Neural crest cell (in vitro differentiated cells): ENCODE results near the gene CDH24. TPM values are rescaled to one million over a fixed set of nuclear protein-coding genes. Genes with fewer than 3 reads are reported as not detected.

Experiments
- DNase-seq: peaks from one replicate; pipeline ENCODE4 v3.0.0; 2021; ENCODE audit warnings: low read depth, mixed read lengths, low spot score
- H3K27ac Mint-ChIP-seq: one replicate; pipeline ENCODE4 v1.8.0; 2021; ENCODE audit warnings: mild to moderate bottlenecking, mixed read lengths; ENCODE audit not compliant: unreplicated experiment
- H3K27me3 Mint-ChIP-seq: 2 replicates; pipeline ENCODE4 v1.8.0; 2021; ENCODE audit warnings: low read depth, mild to moderate bottlenecking, mixed read lengths
- H3K36me3 Mint-ChIP-seq: 2 replicates; pipeline ENCODE4 v1.8.0; 2021; ENCODE audit warnings: low read depth, mild to moderate bottlenecking, mixed read lengths
- H3K4me1 Mint-ChIP-seq: 2 replicates; pipeline ENCODE4 v1.8.0; 2021; ENCODE audit warnings: mixed read lengths
- H3K4me3 Mint-ChIP-seq: one replicate; pipeline ENCODE4 v1.8.0; 2021; ENCODE audit warnings: mild to moderate bottlenecking, mixed read lengths
- H3K9me3 Mint-ChIP-seq: 2 replicates; pipeline ENCODE4 v1.8.0; 2021; ENCODE audit warnings: mixed read lengths
- total RNA-seq: library from RNA; stranded (reverse); gene quantifications from 2 replicates; pipeline ENCODE4 v1.2.1, GENCODE V29; 2021
- TF ChIP-seq, protein P1 (sequence below): fragments of 200-600 bp; sonication (generic); conservative IDR thresholded peaks from 2 replicates; pipeline ENCODE4 v1.5.0; 2021; ENCODE audit warnings: antibody characterized with exemption, mild to moderate bottlenecking

The CDH24 gene
- total RNA-seq, 1 donor from 2014 or later: 37.2 TPM

DNA sequence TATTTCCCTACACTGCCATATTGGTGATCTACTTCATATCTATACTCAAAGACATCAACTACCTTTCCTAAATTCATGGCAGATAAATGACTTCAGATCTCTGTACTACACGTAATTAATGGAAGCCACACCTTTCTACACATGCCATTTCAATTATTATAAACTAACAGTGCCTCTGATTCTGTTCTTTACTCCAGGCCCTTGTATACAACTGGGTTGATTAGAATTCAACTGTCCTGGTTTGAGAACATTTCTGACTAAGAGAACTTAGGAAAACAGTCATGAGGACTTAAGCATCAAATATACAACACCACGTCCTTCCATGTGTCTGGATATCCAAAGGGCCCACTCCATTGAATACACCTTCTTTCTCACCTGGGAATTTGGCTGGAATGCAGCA lies 35.8 kb upstream of the CDH24 start:
- H3K4me3 Mint-ChIP-seq: peak overlapping the region; percentile 70
- DNase-seq: no peak
- peaks cover 9% of the 10 kb centered on the region for H3K36me3 Mint-ChIP-seq
- TF ChIP-seq, protein P1, sequence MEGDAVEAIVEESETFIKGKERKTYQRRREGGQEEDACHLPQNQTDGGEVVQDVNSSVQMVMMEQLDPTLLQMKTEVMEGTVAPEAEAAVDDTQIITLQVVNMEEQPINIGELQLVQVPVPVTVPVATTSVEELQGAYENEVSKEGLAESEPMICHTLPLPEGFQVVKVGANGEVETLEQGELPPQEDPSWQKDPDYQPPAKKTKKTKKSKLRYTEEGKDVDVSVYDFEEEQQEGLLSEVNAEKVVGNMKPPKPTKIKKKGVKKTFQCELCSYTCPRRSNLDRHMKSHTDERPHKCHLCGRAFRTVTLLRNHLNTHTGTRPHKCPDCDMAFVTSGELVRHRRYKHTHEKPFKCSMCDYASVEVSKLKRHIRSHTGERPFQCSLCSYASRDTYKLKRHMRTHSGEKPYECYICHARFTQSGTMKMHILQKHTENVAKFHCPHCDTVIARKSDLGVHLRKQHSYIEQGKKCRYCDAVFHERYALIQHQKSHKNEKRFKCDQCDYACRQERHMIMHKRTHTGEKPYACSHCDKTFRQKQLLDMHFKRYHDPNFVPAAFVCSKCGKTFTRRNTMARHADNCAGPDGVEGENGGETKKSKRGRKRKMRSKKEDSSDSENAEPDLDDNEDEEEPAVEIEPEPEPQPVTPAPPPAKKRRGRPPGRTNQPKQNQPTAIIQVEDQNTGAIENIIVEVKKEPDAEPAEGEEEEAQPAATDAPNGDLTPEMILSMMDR: no peak
- no peaks in the 10 kb centered on the region for H3K27me3 Mint-ChIP-seq
- H3K9me3 Mint-ChIP-seq: no peaks in the 10 kb centered on the region
- peaks cover 15% of the 10 kb centered on the region for H3K4me1 Mint-ChIP-seq
- H3K27ac Mint-ChIP-seq: peak overlapping the region; percentile 13

DNA sequence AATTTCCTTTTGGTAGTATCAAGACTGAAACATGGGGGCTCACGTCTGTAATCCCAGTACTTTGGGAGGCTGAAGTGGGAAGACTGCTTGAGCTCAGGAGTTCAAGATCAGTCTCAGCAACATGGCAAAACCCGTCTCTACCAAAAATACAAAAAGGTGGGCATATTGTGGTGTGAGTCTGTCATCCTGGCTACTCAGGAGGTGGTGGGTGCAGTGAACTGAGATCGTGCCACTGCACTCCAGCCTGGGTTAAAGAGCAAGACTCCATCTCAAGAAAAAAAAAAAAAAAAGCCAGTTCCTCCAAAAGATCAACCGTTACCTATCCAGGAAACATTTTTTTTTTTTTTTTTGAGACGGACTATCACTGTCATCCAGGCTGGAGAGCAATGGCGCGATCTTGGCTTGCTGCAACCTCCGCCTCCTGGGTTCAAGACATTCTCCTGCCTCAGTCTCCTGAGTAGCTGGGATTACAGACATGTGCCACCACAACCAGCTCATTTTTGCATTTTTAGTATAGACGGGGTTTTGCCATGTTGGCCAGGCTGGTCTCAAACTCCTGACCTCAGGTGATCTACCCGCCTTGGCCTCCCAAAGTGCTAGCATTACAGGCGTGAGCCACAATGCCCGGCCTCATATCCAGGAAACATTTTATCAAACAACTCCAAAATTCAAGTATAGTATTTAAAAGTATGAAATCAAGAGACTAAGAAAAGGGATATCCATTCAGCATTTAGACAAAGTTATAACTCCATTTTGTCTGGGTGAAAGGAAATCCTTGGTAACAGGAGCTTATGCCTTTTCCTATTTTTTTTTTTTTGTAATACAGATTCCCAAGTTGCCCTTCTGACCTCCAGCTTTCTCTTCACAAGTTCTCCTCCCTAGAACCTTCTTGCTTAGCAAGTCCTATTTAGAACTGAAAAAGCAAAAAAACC lies 34.2 kb upstream of the CDH24 start:
- no peak for DNase-seq
- Mint-ChIP-seq H3K27ac (no peak overlapping the region), H3K4me1 (peaks cover 8% of the 10 kb centered on the region), H3K27me3 (no peaks in the 10 kb centered on the region), H3K36me3 (peaks cover 9% of the 10 kb centered on the region), H3K4me3 (no peak overlapping the region), H3K9me3 (no peaks in the 10 kb centered on the region)
- TF ChIP-seq, protein P1: no peak

DNA sequence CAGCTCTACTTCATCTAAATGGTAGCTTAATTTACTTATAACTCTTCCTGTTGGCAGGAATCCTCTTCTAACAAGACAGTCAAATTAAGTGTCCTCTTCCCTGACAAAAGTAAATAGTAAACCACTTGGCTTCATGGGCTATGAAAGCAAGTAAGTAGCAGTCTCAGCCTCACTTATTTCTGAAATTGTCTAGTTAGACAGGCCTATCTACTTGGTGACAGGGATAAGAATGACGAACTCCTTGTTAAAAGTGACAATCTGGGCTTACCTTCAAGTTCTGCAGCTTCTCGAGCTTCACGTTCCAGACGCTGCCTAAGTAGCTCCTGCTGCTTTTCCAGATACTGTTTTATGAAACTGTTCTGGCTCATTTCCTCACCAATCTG lies 32.9 kb upstream of the CDH24 start:
- DNase-seq: no peak
- Mint-ChIP-seq H3K9me3 (no peaks in the 10 kb centered on the region), H3K36me3 (peaks cover 9% of the 10 kb centered on the region), H3K4me3 (peak overlapping the region; percentile 4), H3K27me3 (no peaks in the 10 kb centered on the region), H3K27ac (no peak overlapping the region), H3K4me1 (peaks cover 6% of the 10 kb centered on the region)
- TF ChIP-seq, protein P1: no peak

DNA sequence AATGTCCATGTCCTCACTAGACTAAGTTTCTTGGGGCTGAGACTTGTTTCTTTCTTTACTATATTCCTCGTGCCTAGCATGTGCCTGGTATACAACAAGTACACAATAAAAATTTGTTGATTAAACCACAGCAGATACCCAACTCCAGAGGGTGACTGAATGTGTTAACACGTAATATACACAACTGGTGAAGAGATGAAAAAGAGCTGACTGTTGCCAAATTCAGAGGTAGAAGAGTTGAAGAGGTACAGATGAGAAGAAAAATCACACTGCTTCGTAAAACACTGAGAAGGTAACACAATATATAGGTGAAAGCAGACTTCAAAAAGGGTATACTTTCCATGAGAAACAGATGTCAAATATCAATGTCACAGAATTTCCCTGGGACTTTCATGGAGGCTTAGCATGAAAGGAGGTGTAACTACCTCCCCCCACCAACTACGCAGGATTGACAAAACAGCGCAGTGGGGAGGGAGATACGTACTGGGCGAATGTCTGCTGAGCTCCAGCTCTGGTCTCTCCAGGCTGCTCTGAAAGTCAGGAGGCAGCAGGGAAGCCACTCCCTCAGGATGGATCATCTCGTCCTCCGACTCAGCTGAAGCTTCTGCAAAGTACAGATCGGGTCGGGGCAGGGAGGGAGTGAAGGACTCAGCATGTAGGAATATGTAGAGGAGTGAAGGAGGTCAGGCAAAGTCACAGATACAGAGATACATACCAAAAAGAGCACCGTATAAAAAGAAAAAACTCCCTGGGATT lies 32.4 kb upstream of the CDH24 start:
- no peak overlapping the region for H3K27ac Mint-ChIP-seq
- peaks cover 9% of the 10 kb centered on the region for H3K36me3 Mint-ChIP-seq

DNA sequence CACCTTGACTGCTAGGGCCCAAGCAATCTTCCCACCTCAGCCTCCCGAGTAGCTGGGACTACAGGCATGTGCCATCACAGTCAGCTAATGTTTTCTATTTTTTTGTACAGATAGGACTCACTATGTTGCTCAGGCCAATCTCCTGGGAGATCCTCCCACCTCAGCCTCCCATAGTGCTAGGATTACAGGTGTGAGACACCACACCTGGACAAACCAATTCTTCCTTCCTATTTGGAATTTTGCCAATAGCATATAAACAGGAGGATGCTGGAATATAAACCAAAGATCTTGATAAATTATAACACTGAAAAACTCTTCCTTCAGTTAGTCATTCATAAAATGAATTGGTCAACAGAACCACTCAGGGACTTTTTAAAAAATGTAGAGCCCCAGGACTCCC lies 29.2 kb upstream of the CDH24 start:
- Mint-ChIP-seq H3K9me3 (no peaks in the 10 kb centered on the region), H3K4me1 (no peaks in the 10 kb centered on the region), H3K27me3 (no peaks in the 10 kb centered on the region), H3K36me3 (peaks cover 5% of the 10 kb centered on the region), H3K4me3 (no peak overlapping the region), H3K27ac (no peak overlapping the region)
- TF ChIP-seq, protein P1: no peak
- no peak for DNase-seq

More for the DNA sequence above, 32.4 kb upstream of the CDH24 start:
- H3K4me3 Mint-ChIP-seq: no peak overlapping the region
- H3K27me3 Mint-ChIP-seq: no peaks in the 10 kb centered on the region
- DNase-seq: no peak
- TF ChIP-seq, protein P1: no peak
- peaks cover 6% of the 10 kb centered on the region for H3K4me1 Mint-ChIP-seq
- no peaks in the 10 kb centered on the region for H3K9me3 Mint-ChIP-seq
